Endothelial cell of umbilical vein (primary cell): ENCODE measurements around the gene ENKD1. TPM values are rescaled to one million over a fixed set of nuclear protein-coding genes. Genes with fewer than 3 reads are reported as not detected.

ENCODE experiments used
- BruUV-seq: library from RNA; stranded (reverse); fragments of 400-500 nt; replicated peaks from 2 replicates; lab custom pipeline; 2021; lab: Mats Ljungman, UMichigan
- CTCF ChIA-PET: fragments of 300-600, 350-600 bp; sonication (Branson Sonifier 250); formaldehyde crosslinking; loops from one replicate; lab custom pipeline; 2021; ENCODE audit warnings: antibody characterized with exemption, inconsistent platforms; lab: Charles Lee
- POLR2A ChIA-PET: fragments of 300-600, 350-600 bp; sonication (Branson Sonifier 250); formaldehyde crosslinking; loops from one replicate; lab custom pipeline; 2021; ENCODE audit warnings: antibody characterized with exemption, inconsistent platforms; lab: Charles Lee
- DNase-seq: peaks from one replicate; pipeline ENCODE4 v3.0.0-alpha.2; 2011; ENCODE audit warnings: low read depth, low spot score
- FAIRE-seq: peaks from 2 replicates; lab custom pipeline; 2011; peaks lifted over from hg19 to GRCh38; lab: Jason Lieb, UNC
- H2AFZ ChIP-seq: 2 replicates; pipeline ENCODE4 v1.6.0; 2012; ENCODE audit warnings: low read depth, low read length, control low read depth, inconsistent platforms
- H3K27ac ChIP-seq: 2 replicates; pipeline ENCODE4 v1.5.1; 2011; ENCODE audit warnings: low read depth, mild to moderate bottlenecking, control low read depth, low read length, moderate library complexity; ENCODE audit not compliant: insufficient read depth
- H3K27me3 ChIP-seq, 2 experiments: 2 replicates each; pipeline versions ENCODE4 v1.6.0 to v1.6.1; 2011; ENCODE audit warnings: low read length in 2 of 2, mixed read lengths in 1 of 2; ENCODE audit not compliant: control insufficient read depth in 2 of 2, insufficient read depth in 2 of 2
- H3K36me3 ChIP-seq, 2 experiments: 2 replicates in 1 of 2; 3 replicates in 1 of 2; pipeline ENCODE4 v1.5.1; 2011; ENCODE audit warnings: low read length in 2 of 2, mild to moderate bottlenecking in 1 of 2, moderate library complexity in 1 of 2; ENCODE audit not compliant: control insufficient read depth in 2 of 2, insufficient read depth in 2 of 2; ENCODE audit errors: extremely low read depth in 1 of 2
- H3K4me1 ChIP-seq: 3 replicates; pipeline ENCODE4 v1.5.1; 2011; ENCODE audit warnings: mild to moderate bottlenecking, low read length; ENCODE audit not compliant: control insufficient read depth, insufficient read depth; ENCODE audit errors: extremely low read depth
- H3K4me2 ChIP-seq: 2 replicates; pipeline ENCODE4 v1.6.1; 2011; ENCODE audit warnings: low read length, control low read depth, mixed read lengths; ENCODE audit not compliant: insufficient read depth
- H3K4me3 ChIP-seq, 3 experiments: fragments of 200-600 bp in 1 of 3; sonication (generic), shearing (Covaris generic) in 1 of 3; replicated peaks in 1 of 3; 2 replicates each; pipeline ENCODE4 v1.5.1; 2011 to 2016; ENCODE audit warnings: control low read depth in 3 of 3, low read length in 3 of 3, mild to moderate bottlenecking in 2 of 3, inconsistent platforms in 1 of 3, low read depth in 1 of 3, moderate library complexity in 1 of 3; ENCODE audit not compliant: insufficient read depth in 1 of 3
- H3K79me2 ChIP-seq: 2 replicates; pipeline ENCODE4 v1.6.0; 2012; ENCODE audit warnings: low read length, inconsistent platforms; ENCODE audit not compliant: control insufficient read depth, insufficient read depth
- H3K9ac ChIP-seq: replicated peaks from 2 replicates; pipeline ENCODE3; 2011; ENCODE audit warnings: low read length, control low read depth; ENCODE audit not compliant: insufficient read depth; ENCODE audit errors: extremely low read depth
- H3K9me1 ChIP-seq: replicated peaks from 3 replicates; pipeline ENCODE4 v1.6.0; 2011; ENCODE audit warnings: mild to moderate bottlenecking, low read length; ENCODE audit not compliant: control insufficient read depth, insufficient read depth; ENCODE audit errors: extremely low read depth
- H3K9me3 ChIP-seq: replicated peaks from 2 replicates; pipeline ENCODE4 v1.5.1; 2012; ENCODE audit warnings: low read length, inconsistent platforms; ENCODE audit not compliant: control insufficient read depth, insufficient read depth
- H4K20me1 ChIP-seq: replicated peaks from 2 replicates; pipeline ENCODE3; 2011; ENCODE audit warnings: mild to moderate bottlenecking, low read length; ENCODE audit not compliant: control insufficient read depth, insufficient read depth; ENCODE audit errors: extremely low read depth
- CTCF ChIP-seq, 2 donors: IDR thresholded peaks; 1 replicate in 1 of 2; 2 replicates in 1 of 2; pipeline ENCODE4 v1.5.1; 2011; ENCODE audit warnings: low read length in 2 of 2, mild to moderate bottlenecking in 2 of 2, moderate library complexity in 2 of 2, control low read depth in 1 of 2, inconsistent platforms in 1 of 2, low read depth in 1 of 2; ENCODE audit not compliant: insufficient read depth in 1 of 2; ENCODE audit errors: extremely low read depth in 1 of 2
- FOS ChIP-seq: IDR thresholded peaks from 2 replicates; pipeline ENCODE4 v1.6.1; 2011; ENCODE audit warnings: mild to moderate bottlenecking, low read length, moderate library complexity, borderline replicate concordance; ENCODE audit not compliant: insufficient read depth
- GATA2 ChIP-seq: IDR thresholded peaks from 2 replicates; pipeline ENCODE4 v1.7.0; 2011; ENCODE audit warnings: low read depth, mild to moderate bottlenecking, moderate library complexity, mixed read lengths, low read length; ENCODE audit not compliant: insufficient read length, insufficient read depth
- JUN ChIP-seq: IDR thresholded peaks from 2 replicates; pipeline ENCODE4 v1.6.1; 2011; ENCODE audit warnings: borderline replicate concordance, low read depth; ENCODE audit not compliant: insufficient read length, insufficient read depth
- MAX ChIP-seq: IDR thresholded peaks from 2 replicates; pipeline ENCODE4 v1.6.1; 2011; ENCODE audit not compliant: insufficient read depth, insufficient read length
- POLR2AphosphoS5 ChIP-seq: IDR thresholded peaks from 2 replicates; pipeline ENCODE4 v1.6.1; 2012; ENCODE audit warnings: low read depth, mild to moderate bottlenecking, control low read depth, low read length, moderate library complexity; ENCODE audit not compliant: insufficient read depth
- dilution Hi-C: fragments of 300-500 bp; cut with MboI; formaldehyde crosslinking; loops from one replicate; pipeline ENCODE4 v1.15.0; 2019; ENCODE audit warnings: low sequenced_read_pairs; ENCODE audit not compliant: extremely low pct_ligation_motif_present
- intact Hi-C: fragments of 100-400 bp; cut with micrococcal nuclease; formaldehyde crosslinking; loops from one replicate; pipeline ENCODE4 v1.10.0; 2022
- polyA plus RNA-seq, 4 experiments: library from polyadenylated mRNA; depleted of rRNA in 3 of 4; stranded (reverse) in 3 of 4; unstranded in 1 of 4; fragments of >200 nt; gene quantifications; 2 replicates each; pipeline versions ENCODE4 v1.2.1 to v1.2.3, GENCODE V29; 2011 to 2012; ENCODE audit warnings: missing spikeins in 1 of 4
- total RNA-seq: library from RNA; stranded (reverse); gene quantifications from 2 replicates; pipeline ENCODE4 v1.2.3, GENCODE V29; 2021

Gene ENKD1
- total and polyA plus RNA-seq, 2 donors (not counting 3 experiments of a cell fraction or from before 2014, with no cell fraction given): 16.7 to 17.3 TPM

- ChIA-PET POLR2A (interaction anchor here (1.2 kb wide), 1 partner anchor 42 kb away, joined by 4 read pairs; no protein-coding TSS in a partner anchor), CTCF (interaction anchor here (0.7 to 2.5 kb wide), 7 partner anchors 10 to 156 kb away, joined by 3 to 18 read pairs (median 5); partner anchors contain the start of genes C16orf86, ENKD1, RANBP10 and TSNAXIP1)
- no peaks in the 10 kb centered on the region for H4K20me1 ChIP-seq
- H3K9me1 ChIP-seq: no peaks in the 10 kb centered on the region
- no TSS peak for BruUV-seq
- H3K9ac ChIP-seq: no peak overlapping the region
- H3K36me3 ChIP-seq: peaks cover 0 to 18% of the 10 kb centered on the region in 2 experiments
- H3K79me2 ChIP-seq: no peaks in the 10 kb centered on the region
- H3K9me3 ChIP-seq: no peaks in the 10 kb centered on the region
- no peak overlapping the region for H2AFZ ChIP-seq
- dilution Hi-C loops (loop anchor here (25.0 kb wide), 1 partner anchor 236 kb away; no protein-coding TSS in a partner anchor), intact Hi-C loops (no loop called here)
- peak; percentile 22 for TF ChIP-seq POLR2AphosphoS5
- no peak for TF ChIP-seq FOS
- TF ChIP-seq JUN: no peak
- no peak overlapping the region for H3K27ac ChIP-seq
- no peak overlapping the region for H3K4me3 ChIP-seq
- peaks cover 26% of the 10 kb centered on the region for H3K4me1 ChIP-seq
- DNase-seq: peak; percentile 77
- H3K27me3 ChIP-seq: no peaks in the 10 kb centered on the region
- FAIRE-seq: peak; percentile 82
- no peak overlapping the region for H3K4me2 ChIP-seq
These were observed 10.0 kb upstream of the ENKD1 start for GRCh38 chr16:67676516-67676915.

- no peak overlapping the region for H3K4me2 ChIP-seq
- intact Hi-C loops: no loop called here
- no peaks in the 10 kb centered on the region for H4K20me1 ChIP-seq
- H3K27me3 ChIP-seq: no peaks in the 10 kb centered on the region
- H2AFZ ChIP-seq: no peak overlapping the region
- CTCF ChIA-PET: interaction anchor here (0.7 to 2.5 kb wide), 4 partner anchors 10 to 140 kb away, joined by 3 to 18 read pairs (median 6); partner anchors contain the start of genes C16orf86, ENKD1, RANBP10 and TSNAXIP1
- H3K4me1 ChIP-seq: peaks cover 26% of the 10 kb centered on the region
- no TSS peak for BruUV-seq
- no peaks in the 10 kb centered on the region for H3K9me1 ChIP-seq
- no peak overlapping the region for H3K27ac ChIP-seq
- TF ChIP-seq CTCF (IDR thresholded peaks at IDR 0.05; ENCODE audit: extremely low read depth in 1 of 2, insufficient read depth in 1 of 2, low read depth in 1 of 2, low read length in 2 of 2) (no peak), JUN (no peak), MAX (no peak), GATA2 (no peak)
- H3K4me3 ChIP-seq: no peak overlapping the region
- H3K79me2 ChIP-seq: no peaks in the 10 kb centered on the region
- DNase-seq: no peak
- H3K9me3 ChIP-seq: no peaks in the 10 kb centered on the region
- no peak overlapping the region for H3K9ac ChIP-seq
- no peak for FAIRE-seq
- POLR2A ChIA-PET: no interaction called here
- H3K36me3 ChIP-seq: peaks cover 0 to 15% of the 10 kb centered on the region in 2 experiments
- dilution Hi-C loops: loop anchor here (25.0 kb wide), 1 partner anchor 236 kb away; no protein-coding TSS in a partner anchor
These were observed 9.4 kb upstream of the ENKD1 start for GRCh38 chr16:67675999-67676398.
